ENCODE results near the gene BCKDK. TPM values are rescaled to one million over a fixed set of nuclear protein-coding genes. Genes with fewer than 3 reads are reported as not detected.

Gene BCKDK
- 18.0 and 24.2 TPM in 2 replicates for total RNA-seq

DNA sequence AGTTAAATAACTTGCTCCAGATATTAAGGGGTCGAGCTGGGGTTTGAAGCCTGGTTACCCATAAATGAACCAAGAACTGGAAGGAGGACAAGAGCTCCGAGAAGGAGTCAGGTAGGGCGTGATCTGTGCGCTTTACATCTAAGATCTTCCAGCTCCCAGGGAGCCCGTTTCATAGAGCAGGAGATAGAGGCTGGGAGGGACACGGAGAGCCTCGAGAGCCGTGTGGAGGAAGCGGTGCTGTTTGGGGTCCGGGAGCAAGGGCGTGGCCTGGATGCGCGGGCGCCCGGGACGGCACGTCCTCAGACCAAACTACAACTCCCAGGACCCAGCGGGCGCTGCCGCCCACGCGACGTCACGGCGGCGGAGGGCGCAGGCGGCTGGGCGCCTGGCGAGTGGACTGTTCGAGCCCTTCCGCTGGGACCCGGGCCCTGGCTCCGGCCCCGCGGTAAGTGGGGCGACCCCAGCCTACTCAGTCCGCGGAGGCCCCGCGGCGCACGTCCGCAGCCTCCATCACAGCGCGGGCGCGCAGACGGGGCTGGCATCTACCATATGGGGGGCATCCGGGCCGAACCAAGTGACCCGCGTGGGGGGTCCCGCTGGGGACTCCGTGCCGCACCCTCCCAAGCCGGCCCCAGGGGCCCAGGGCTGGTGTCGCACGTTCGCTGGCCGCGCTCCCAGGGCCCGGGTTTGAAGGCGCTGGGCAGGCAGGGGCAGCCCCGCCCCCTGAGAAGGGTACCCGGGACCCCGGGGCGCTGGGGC is at the start of gene BCKDK:
TSS of gene BCKDK (plus strand) at position 352 of the 759 bp plus-strand sequence. CDS start 838 bp downstream, outside the sequence.

DNA sequence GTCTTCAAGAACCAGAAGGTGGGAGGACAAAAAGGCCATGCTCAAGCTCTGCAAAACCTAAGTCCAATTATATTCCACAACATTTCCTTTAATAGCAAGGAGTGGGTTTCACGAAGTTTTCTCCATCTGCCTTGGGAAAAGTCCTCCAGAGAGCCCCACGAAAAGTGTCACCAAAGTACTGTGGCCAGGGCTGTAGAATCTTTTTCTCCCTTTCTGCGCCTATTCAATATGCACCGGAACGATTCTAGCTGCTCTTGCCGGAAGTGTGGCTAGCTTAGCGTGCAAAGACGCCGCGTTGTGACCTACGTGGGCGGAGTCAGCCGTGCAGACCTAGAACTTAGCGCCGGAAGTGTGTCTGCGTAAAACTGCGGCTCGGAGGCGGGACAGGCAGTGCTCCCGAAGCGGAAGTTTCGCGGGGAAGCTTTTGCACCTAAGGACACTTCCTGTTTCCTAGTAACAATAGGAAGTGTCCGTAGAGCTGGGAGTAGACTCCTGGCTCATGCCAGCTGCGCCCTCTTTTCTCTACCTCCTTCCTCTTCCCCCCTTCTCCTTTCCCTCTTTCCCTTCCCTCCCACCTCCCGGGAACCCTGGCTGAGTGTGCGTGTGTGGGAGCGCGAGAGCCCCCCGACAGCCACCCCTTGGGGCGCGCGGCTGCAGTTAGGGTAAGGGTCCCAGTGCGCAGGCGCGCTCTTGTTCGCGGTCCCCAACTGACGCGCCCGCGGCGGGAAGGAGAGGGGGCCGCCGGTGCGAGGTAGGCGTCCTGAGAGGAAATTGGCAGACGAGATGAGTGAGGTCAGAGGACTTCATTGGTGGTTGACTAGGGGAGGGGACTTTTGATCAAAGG is 34.0 kb upstream of the BCKDK start, which contains the start of the genes ZNF646 and ZNF668:
TSS of gene ZNF646 (plus strand) at position 453 of the 844 bp plus-strand sequence. CDS start 1,903 bp downstream, outside the sequence.
TSS of gene ZNF668 (minus strand) at position 271 of the 844 bp plus-strand sequence. CDS start 9,781 bp downstream, outside the sequence.

DNA sequence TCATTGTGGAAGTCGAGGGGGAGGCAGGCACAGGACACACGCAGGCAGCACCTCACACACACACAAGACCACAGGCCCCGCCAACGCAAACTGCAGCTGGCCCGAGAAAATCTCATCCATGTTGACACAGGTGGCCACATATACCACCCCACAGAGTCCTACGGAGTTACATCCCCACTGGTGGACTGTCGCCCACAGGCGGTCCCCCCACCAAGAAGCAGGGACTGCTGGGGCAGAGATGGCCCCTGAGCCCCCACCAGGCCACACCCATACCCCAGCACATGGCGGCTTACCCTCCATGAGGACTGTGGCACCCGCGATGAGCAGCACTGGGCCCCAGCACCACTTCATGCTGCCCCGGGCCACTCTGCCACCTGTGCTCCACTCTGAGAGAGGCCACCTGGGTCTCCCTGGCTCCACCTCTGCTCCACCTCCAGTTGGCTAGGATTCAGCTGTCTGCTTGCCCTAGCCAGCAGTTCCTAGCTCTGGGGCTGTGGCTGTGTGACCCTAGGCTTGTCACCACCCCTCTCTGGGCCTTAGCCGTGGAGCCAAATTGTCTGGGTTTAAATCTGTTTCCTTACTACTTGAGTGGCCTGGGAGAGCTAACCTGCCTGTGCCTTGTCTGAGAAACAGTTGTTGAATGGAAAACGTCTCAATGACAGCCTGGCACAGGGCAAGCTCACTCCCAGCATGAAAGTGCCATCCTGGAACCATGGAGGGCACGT is 19.6 kb upstream of the BCKDK start, which contains the start of gene PRSS53:
TSS of gene PRSS53 (minus strand) at position 485 of the 725 bp plus-strand sequence. CDS start at position 351, 134 bp downstream.

DNA sequence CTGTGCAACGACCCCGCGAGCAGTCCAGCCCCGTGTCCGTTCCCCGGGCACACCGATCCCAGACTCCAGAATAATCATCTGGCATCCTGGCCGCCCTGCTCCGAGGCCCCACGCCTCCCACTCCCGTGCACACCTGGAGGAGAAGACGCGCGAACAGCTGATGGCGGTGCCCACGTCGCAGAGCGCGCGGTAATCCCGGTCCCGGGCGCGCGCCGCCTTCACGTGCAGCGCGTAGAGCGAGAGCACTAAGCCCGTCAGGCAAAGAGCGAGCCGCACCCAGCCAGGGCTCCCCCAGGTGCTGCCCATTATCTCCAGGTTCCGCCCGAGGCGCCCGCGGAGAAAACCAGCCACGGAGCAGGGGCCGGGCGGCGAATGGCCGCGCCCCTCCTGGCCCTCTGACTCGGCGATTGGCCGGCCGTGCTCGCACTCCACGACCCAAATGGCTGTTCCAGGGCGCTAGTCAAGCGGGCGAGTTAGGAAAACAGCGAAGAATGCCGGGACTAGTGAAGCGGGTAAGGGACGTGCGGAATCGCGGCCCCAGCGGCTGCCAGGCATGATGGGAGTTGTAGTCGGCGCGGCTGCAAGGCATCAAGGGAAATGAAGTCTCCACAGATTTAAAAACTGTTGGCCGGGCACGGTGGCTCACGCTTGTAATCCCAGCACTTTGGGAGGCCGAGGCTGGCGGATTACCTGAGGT is 13.6 kb upstream of the BCKDK start, which contains the start of gene VKORC1:
TSS of gene VKORC1 (minus strand) at position 374 of the 697 bp plus-strand sequence. CDS start at position 306, 68 bp downstream.

DNA sequence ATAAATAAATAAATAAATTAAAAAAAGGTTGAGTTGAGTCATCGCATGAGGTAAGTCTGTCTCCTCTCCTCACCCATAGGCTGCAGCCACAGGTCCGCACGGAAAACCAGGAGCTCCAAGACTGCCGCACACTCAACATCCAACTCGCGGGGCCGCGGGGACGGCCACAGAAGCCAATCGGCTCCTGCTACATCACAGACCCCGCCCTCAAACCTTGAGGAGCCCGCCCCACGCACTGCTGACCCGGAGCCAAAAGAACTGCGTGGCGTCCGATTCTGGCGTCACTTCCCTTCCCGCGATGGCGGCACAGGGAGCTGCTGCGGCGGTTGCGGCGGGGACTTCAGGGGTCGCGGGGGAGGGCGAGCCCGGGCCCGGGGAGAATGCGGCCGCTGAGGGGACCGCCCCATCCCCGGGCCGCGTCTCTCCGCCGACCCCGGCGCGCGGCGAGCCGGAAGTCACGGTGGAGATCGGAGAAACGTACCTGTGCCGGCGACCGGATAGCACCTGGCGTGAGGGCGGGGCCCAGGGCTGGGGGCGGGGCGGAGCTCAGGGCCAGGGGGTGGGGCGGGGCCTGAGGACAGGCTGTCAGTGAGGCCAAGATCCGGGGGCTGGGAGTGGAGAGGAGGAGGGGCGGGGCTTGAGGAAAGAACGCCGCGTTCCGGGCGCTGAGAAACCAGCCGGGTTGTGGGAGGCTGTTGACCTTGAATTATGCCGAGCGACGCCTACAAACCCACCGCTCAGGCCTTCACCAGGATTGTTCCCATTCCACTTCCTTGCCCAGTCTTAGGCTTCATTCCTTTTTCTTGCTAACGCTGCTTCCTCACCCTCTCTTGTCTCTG is 9.4 kb downstream of the BCKDK start, which contains the start of gene KAT8:
TSS of gene KAT8 (plus strand) at position 281 of the 839 bp plus-strand sequence. CDS start at position 299, 18 bp downstream.

DNA sequence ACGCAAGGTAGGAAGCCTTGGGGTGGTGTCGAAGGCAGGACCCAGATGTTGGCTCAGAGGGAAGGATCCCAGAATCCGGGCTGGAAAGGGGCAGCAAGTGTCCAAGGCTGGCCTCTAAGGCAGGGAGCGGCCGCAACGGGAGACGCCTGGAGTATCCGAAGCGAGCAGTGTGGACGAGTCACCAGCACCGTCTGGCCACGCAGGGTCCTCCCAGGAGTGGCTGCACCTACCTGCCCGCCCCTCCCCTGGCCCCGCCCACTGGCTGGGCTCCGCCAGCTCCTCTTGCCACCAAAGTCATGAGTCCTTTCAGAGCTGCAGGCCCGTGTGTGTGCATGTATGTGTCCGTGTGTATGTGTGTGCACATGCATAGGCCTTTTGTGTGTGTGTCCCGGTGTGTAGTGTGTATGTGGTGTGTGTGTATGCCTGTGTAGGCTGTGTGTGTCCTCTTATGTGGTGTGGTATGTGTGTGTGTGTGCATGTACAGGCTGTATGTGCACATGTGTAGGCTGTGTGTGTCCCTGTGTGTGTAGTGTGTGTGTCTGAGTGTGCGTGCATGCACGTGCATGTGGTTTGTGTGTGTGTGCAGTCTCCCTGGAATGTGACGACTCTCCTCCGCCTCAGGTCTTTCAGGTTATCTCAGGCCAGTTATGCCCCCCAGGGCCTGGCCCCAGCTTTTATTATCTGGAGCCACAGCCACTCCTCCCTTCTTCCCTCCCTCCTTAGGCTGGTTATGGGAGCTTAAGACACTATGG is 27.5 kb downstream of the BCKDK start, which contains the start of gene PRSS8:
TSS of gene PRSS8 (minus strand) at position 193 of the 752 bp plus-strand sequence. CDS start 229 bp downstream, outside the sequence.

DNA sequence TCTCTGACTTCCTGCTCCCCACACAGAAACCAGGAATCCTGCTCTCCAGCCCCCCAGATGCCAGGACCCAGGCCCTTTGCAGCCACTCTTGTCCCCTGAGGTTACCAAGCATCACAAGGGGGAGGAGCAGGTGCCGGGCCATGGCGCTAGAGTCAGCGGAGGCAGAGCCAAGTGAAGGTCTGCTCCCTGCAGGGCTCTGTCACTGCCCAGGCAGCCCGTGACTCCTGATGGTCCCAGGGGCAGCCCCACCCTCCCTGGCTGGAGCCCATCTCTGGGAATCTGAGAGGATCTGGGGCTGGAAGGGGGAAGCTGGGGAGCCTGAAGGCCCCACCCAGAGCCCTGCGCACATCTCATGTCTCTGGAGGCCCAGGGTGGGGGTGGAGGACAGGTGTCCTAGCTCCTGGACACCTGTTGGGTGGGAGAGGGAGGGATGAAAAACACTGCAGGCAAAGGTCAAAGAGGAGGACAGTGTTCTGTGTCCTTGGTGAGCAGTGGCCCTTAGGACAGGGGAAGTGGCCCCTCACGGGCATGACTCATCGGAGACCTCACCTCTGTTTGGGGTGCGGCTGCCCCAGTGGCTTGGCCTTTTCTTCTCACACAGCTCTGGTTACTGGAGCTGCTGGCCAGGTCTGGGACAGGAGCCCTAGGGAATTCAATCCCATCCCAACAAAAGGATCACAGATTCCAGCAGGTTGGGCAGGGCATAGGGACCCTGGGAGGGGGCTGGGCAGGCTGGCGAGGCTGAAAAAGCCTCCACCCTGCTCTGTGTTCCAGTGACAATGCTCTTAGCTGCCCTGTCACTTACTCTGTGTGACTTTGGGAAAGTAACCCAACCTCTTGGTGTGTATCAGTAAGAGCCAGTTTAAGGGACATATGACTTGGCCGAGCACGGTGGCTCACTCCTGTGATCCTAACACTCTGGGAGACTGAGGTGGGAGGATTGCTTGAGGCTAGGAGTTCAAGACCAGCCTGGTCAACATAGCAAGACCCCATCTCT is 42.0 kb downstream of the BCKDK start, which contains the start of gene PRSS36:
TSS of gene PRSS36 (minus strand) at position 173 of the 997 bp plus-strand sequence. CDS start at position 142, 31 bp downstream.

Other genes starting within 250 kb of the BCKDK start
- 28.5 and 51.0 TPM in 2 replicates for gene BCL7C, start 214.3 kb upstream of the BCKDK start, total RNA-seq
- 1.2 and 1.7 TPM in 2 replicates for gene CTF1, start 211.8 kb upstream of the BCKDK start, total RNA-seq
- 13.5 and 17.1 TPM in 2 replicates for gene FBXL19, start 184.8 kb upstream of the BCKDK start, total RNA-seq
- 21.9 and 50.5 TPM in 2 replicates for gene ORAI3, start 159.3 kb upstream of the BCKDK start, total RNA-seq
- 0.96 and 1.4 TPM in 2 replicates for gene SETD1A, start 150.6 kb upstream of the BCKDK start, total RNA-seq
- gene HSD3B7, start 123.2 kb upstream of the BCKDK start, total RNA-seq = 12.8 and 17.5 TPM in 2 replicates
- gene STX1B, start 97.7 kb upstream of the BCKDK start, total RNA-seq = 0.19 and 0.28 TPM in 2 replicates
- gene STX4, start 74.8 kb upstream of the BCKDK start, total RNA-seq = 17.8 and 19.6 TPM in 2 replicates
- gene ZNF668, start 34.1 kb upstream of the BCKDK start, total RNA-seq = 6.2 and 10.9 TPM in 2 replicates
- gene ZNF646, start 34.0 kb upstream of the BCKDK start, total RNA-seq = 12.7 and 14.6 TPM in 2 replicates
- gene PRSS53, start 19.4 kb upstream of the BCKDK start, total RNA-seq = 1.9 and 5.4 TPM in 2 replicates
- 134 and 306 TPM in 2 replicates for gene VKORC1, start 13.6 kb upstream of the BCKDK start, total RNA-seq
- 29.7 and 35.2 TPM in 2 replicates for gene KAT8, start 9.3 kb downstream of the BCKDK start, total RNA-seq
- gene PRSS8, start 27.3 kb downstream of the BCKDK start, total RNA-seq = not detected in 2 replicates
- 0.38 and 0.85 TPM in 2 replicates for gene PRSS36, start 41.7 kb downstream of the BCKDK start, total RNA-seq
- 37.8 and 90.7 TPM in 2 replicates for gene FUS, start 71.8 kb downstream of the BCKDK start, total RNA-seq
- 26.2 and 40.5 TPM in 2 replicates for gene PYCARD, start 94.4 kb downstream of the BCKDK start, total RNA-seq
- gene TRIM72, start 105.7 kb downstream of the BCKDK start, total RNA-seq = under 0.01 TPM in 1 of 2 replicates, not detected in the other
- not detected in 2 replicates for gene PYDC1, start 108.7 kb downstream of the BCKDK start, total RNA-seq
- under 0.01 TPM in 1 of 2 replicates, not detected in the other for gene ITGAM, start 151.6 kb downstream of the BCKDK start, total RNA-seq
- gene ITGAX, start 246.8 kb downstream of the BCKDK start, total RNA-seq = under 0.01 and 0.28 TPM in 2 replicates

All from regular cardiac myocyte (primary cell).